Vagina (tissue), 2 donors: ENCODE data around the gene TFF1. TPM values are rescaled to one million over a fixed set of nuclear protein-coding genes. Genes with fewer than 3 reads are reported as not detected.

ENCODE experiments used
- DNase-seq, 2 donors: peaks; one replicate each; pipeline ENCODE4 v3.0.0-alpha.2; 2017; ENCODE audit errors: extremely low spot score in 2 of 2
- H3K27ac ChIP-seq: fragments of 200-600 bp; sonication (generic); one replicate; pipeline ENCODE4 v1.5.1; 2019
- H3K27me3 ChIP-seq: fragments of 200-600 bp; sonication (generic); one replicate; pipeline ENCODE4 v1.5.1; 2019
- H3K36me3 ChIP-seq, 2 donors: fragments of 200-600 bp; sonication (generic); one replicate each; pipeline ENCODE4 v1.5.1; 2017 to 2019
- H3K4me1 ChIP-seq: fragments of 200-600 bp; sonication (generic); one replicate; pipeline ENCODE4 v1.5.1; 2019
- H3K4me3 ChIP-seq, 2 donors: fragments of 200-600 bp; sonication (generic); 1 replicate in 1 of 2; 2 replicates in 1 of 2; pipeline ENCODE4 v1.5.1; 2016 to 2019
- H3K9me3 ChIP-seq: fragments of 200-600 bp; sonication (generic); one replicate; pipeline ENCODE4 v1.5.1; 2019
- CTCF ChIP-seq, 3 experiments: fragments of 450-650 bp in 2 of 3; fragments of 200-600 bp in 1 of 3; sonication (generic) in 1 of 3; IDR thresholded peaks; one replicate each; pipeline ENCODE4 v1.5.1; 2017 to 2019; ENCODE audit warnings: antibody characterized with exemption in 3 of 3, mild to moderate bottlenecking in 2 of 3, moderate library complexity in 2 of 3
- POLR2A ChIP-seq, 2 donors: fragments of 450-650 bp; IDR thresholded peaks; one replicate each; pipeline ENCODE4 v1.6.1; 2017; ENCODE audit warnings: antibody characterized with exemption in 2 of 2, mild to moderate bottlenecking in 2 of 2, moderate library complexity in 2 of 2
- POLR2AphosphoS5 ChIP-seq, 2 donors: sonication (generic); formaldehyde crosslinking; IDR thresholded peaks; one replicate each; pipeline ENCODE4 v1.9.0; 2017; ENCODE audit warnings: antibody characterized with exemption in 2 of 2, mild to moderate bottlenecking in 2 of 2, low read depth in 1 of 2; ENCODE audit not compliant: insufficient read depth in 1 of 2
- intact Hi-C: fragments of 100-400 bp; cut with DNase I; formaldehyde crosslinking; loops from one replicate; pipeline ENCODE4 v1.15.1; 2023
- total RNA-seq: library from RNA; depleted of rRNA; stranded (reverse); fragments of >200 nt; gene quantifications from one replicate; pipeline ENCODE4 v1.2.3, GENCODE V29; 2016

Gene TFF1
- total RNA-seq, 1 donor from 2014 or later = not detected

GRCh38 chr21:42321231-42321630 lies 45.1 kb downstream of the TFF1 start:
- TF ChIP-seq POLR2A (IDR thresholded peaks at IDR 0.05) = no peak
- no peak for TF ChIP-seq POLR2AphosphoS5 (IDR thresholded peaks at IDR 0.05; ENCODE audit: insufficient read depth in 1 of 2, low read depth in 1 of 2)
- no peak for TF ChIP-seq CTCF (IDR thresholded peaks at IDR 0.05)
- H3K4me3 ChIP-seq = no peak overlapping the region
- intact Hi-C loops = no loop called here
- no peak for DNase-seq
- H3K27me3 ChIP-seq = no peaks in the 10 kb centered on the region
- no peaks in the 10 kb centered on the region for H3K4me1 ChIP-seq
- no peak overlapping the region for H3K27ac ChIP-seq
- H3K9me3 ChIP-seq = no peaks in the 10 kb centered on the region
- no peaks in the 10 kb centered on the region for H3K36me3 ChIP-seq

GRCh38 chr21:42320791-42321190 lies 45.5 kb downstream of the TFF1 start:
- Histone ChIP-seq H3K27ac (no peak overlapping the region), H3K9me3 (no peaks in the 10 kb centered on the region), H3K4me1 (no peaks in the 10 kb centered on the region), H3K4me3 (no peak overlapping the region), H3K27me3 (no peaks in the 10 kb centered on the region), H3K36me3 (no peaks in the 10 kb centered on the region)
- intact Hi-C loops = no loop called here
- no peak for TF ChIP-seq POLR2A (IDR thresholded peaks at IDR 0.05)
- no peak for TF ChIP-seq POLR2AphosphoS5 (IDR thresholded peaks at IDR 0.05; ENCODE audit: insufficient read depth in 1 of 2, low read depth in 1 of 2)
- no peak for TF ChIP-seq CTCF (IDR thresholded peaks at IDR 0.05)
- DNase-seq = no peak

- no peaks in the 10 kb centered on the region for H3K4me1 ChIP-seq
- no peak overlapping the region for H3K4me3 ChIP-seq
- H3K9me3 ChIP-seq = no peaks in the 10 kb centered on the region
- no peak for DNase-seq
- H3K27me3 ChIP-seq = no peaks in the 10 kb centered on the region
- no peaks in the 10 kb centered on the region for H3K36me3 ChIP-seq
- H3K27ac ChIP-seq = no peak overlapping the region
- intact Hi-C loops = no loop called here
- no peak for TF ChIP-seq POLR2A (IDR thresholded peaks at IDR 0.05)
- TF ChIP-seq CTCF (IDR thresholded peaks at IDR 0.05) = no peak
- no peak for TF ChIP-seq POLR2AphosphoS5 (IDR thresholded peaks at IDR 0.05; ENCODE audit: insufficient read depth in 1 of 2, low read depth in 1 of 2)
These were observed 46.3 kb downstream of the TFF1 start for GRCh38 chr21:42319851-42320572.

- H3K4me3 ChIP-seq = no peak overlapping the region
- no peaks in the 10 kb centered on the region for H3K4me1 ChIP-seq
- H3K36me3 ChIP-seq = no peaks in the 10 kb centered on the region
- no peak overlapping the region for H3K27ac ChIP-seq
- TF ChIP-seq POLR2A (IDR thresholded peaks at IDR 0.05) (no peak), POLR2AphosphoS5 (IDR thresholded peaks at IDR 0.05; ENCODE audit: insufficient read depth in 1 of 2, low read depth in 1 of 2) (no peak), CTCF (IDR thresholded peaks at IDR 0.05) (no peak)
- H3K27me3 ChIP-seq = no peaks in the 10 kb centered on the region
- intact Hi-C loops = no loop called here
- DNase-seq = no peak
- H3K9me3 ChIP-seq = no peaks in the 10 kb centered on the region
These were observed 47.0 kb downstream of the TFF1 start for GRCh38 chr21:42319376-42319775.
